Choroid plexus epithelial cell (primary cell): ENCODE results near the gene TBC1D22A.

Source experiments
- DNase-seq: peaks from one replicate; pipeline ENCODE4 v3.0.0-alpha.2; 2010; ENCODE audit warnings: low read depth
- H3K4me3 ChIP-seq: 2 replicates; pipeline ENCODE4 v1.5.1; 2011; ENCODE audit warnings: low read depth, mild to moderate bottlenecking, control low read depth, low read length, moderate library complexity
- TF ChIP-seq, protein P1 (sequence below): conservative IDR thresholded peaks from 2 replicates; pipeline ENCODE4 v1.5.1; 2011; ENCODE audit warnings: low read depth, mild to moderate bottlenecking, control low read depth, inconsistent platforms, low read length, moderate library complexity

TBC1D22A gene

DNA sequence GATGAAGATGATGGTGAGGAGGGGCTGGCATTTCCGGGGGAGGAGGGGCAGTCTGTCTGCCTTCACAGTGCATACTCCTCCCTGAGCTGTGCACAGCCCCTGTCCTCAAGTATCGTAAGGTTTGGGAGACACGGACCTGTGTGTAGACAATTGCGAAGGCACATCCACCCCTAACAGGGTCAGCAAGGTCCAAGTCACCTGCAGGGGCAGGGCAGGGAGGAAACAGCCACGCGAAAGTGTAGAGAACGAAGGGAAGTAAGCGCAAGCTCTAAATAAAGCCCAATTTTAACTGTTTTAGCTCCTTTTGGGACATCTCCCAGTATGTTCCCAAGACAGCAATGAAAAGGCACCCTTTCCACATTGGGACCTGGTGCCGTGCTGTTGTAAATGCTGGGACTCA, 448.2 kb downstream of the TBC1D22A start:
- DNase-seq: no peak
- TF ChIP-seq, protein P1, sequence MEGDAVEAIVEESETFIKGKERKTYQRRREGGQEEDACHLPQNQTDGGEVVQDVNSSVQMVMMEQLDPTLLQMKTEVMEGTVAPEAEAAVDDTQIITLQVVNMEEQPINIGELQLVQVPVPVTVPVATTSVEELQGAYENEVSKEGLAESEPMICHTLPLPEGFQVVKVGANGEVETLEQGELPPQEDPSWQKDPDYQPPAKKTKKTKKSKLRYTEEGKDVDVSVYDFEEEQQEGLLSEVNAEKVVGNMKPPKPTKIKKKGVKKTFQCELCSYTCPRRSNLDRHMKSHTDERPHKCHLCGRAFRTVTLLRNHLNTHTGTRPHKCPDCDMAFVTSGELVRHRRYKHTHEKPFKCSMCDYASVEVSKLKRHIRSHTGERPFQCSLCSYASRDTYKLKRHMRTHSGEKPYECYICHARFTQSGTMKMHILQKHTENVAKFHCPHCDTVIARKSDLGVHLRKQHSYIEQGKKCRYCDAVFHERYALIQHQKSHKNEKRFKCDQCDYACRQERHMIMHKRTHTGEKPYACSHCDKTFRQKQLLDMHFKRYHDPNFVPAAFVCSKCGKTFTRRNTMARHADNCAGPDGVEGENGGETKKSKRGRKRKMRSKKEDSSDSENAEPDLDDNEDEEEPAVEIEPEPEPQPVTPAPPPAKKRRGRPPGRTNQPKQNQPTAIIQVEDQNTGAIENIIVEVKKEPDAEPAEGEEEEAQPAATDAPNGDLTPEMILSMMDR: no peak
- H3K4me3 ChIP-seq: no peak overlapping the region

DNA sequence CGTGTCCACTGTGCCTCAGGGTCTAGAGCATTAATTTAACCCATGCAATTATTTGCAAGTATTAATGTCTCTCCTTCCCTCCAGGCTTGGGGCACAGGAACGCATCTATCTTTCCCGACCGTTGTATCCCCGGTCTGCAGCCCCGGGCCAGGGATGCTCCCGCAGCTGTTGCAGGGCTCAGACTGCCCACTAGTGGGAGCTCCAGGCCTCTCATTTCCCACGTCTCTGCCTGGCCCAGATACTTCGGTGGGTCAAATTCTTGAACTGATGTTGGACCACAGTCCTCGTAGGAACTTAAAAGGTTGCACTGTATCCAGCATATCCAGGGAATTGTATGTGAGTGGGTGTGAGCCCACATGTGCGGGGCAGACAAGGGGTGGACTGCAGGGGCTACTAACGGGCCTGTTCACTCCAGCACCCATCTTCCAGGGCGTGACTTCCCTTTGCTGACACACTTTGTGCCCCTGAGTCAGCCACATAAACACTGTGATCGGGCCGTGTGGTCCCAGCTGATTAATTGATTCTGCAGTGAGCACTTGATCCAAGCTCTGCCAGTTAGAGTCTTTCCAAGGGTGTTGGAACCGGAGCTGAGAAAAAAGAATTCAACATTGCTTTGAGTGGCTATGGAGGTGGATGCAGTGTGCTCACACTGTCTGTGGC, 451.3 kb downstream of the TBC1D22A start:
- peak; percentile 32 for DNase-seq
- no peak overlapping the region for H3K4me3 ChIP-seq
- TF ChIP-seq, protein P1: peak; percentile 73

DNA sequence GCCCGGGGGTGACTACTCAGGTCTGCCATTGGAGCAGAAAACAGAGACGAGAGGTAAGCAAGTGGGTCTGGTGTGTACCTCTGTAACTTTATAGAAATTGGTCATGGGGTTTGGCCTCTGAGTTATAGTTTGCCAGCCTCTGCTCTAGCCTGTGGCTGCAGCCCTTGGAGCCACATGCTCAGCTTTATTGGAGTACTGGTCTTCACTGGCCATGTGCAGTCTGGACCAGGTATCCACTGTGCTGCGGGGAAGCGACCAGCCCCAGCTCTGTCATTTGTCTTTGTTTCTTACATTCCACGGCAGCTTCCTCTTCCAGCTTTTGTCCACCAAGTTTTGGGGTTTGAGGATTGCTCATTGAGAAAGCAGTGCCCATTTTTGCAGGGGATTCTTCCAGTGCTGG, 453.4 kb downstream of the TBC1D22A start:
- no peak overlapping the region for H3K4me3 ChIP-seq
- no peak for DNase-seq
- TF ChIP-seq, protein P1: no peak

DNA sequence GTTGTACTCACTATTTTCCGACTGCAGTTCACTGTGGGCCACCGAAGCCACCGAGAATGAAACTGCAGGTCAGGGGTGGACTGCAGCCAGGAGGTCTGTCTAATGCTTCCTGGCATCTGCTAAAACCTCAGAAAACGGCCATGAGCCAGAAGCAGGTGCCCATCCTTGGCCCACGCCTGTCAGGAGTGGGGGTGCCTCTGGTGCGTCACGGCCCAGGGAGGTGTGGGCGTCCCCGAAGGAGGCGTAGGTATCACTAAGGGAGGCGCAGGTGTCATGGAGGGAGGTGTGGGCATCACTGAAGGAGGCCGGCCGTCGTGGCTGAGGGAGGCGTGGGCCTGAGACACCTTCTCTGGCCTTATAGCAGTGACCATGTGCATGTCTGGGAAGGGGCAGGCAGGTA, 456.2 kb downstream of the TBC1D22A start:
- TF ChIP-seq, protein P1: no peak
- H3K4me3 ChIP-seq: no peak overlapping the region
- no peak for DNase-seq

DNA sequence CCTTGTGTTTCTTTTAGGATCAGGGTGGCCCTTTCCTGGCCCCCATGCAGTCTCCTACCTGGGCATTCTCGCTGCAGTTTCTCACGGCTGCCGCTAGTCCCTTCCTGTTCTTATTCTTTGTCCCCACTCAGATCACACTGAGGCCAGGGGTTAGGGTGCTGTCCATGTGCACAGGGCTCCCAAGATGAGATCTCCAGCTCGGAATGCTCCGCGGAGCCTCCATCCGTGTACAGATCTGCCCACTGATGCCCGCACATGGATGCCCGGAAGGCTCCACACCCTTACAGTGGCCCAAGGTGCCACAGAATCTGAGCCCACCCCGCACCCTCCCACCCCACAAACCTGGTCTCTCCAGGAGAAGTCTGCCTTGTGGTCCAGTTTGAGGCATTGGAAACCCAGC, 457.3 kb downstream of the TBC1D22A start:
- TF ChIP-seq, protein P1: no peak
- no peak overlapping the region for H3K4me3 ChIP-seq
- no peak for DNase-seq

DNA sequence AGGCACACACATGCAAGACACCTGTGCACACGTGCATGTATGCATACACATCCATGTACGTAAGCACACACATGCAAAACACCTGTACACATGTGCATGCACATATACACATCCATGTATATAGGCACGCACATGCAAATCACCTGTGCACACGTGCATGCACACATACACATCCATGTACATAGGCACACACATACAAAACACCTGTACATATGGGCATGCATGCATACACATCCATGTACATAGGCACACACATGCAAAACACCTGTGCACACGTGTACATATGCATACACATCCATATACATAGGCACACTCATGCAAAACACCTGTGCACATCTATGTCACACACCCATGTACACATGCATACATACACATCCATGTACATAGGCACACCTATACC, 458.3 kb downstream of the TBC1D22A start:
- TF ChIP-seq, protein P1: no peak
- DNase-seq: no peak
- no peak overlapping the region for H3K4me3 ChIP-seq
